ENCODE measurements around the gene DYRK2.

The DYRK2 gene

GRCh38 chr12:67648521-67649260, at the start of gene DYRK2:
TSS of gene DYRK2 (plus strand) at chr12:67648745. CDS start at chr12:67649134, 389 bp downstream.
- no peak for FAIRE-seq
- peak; percentile 77 for DNase-seq (ENCODE audit: insufficient read length, low spot score)

GRCh38 chr12:67599691-67600090, 48.9 kb upstream of the DYRK2 start:
- FAIRE-seq (no peak), DNase-seq (ENCODE audit: insufficient read length, low spot score) (no peak)

GRCh38 chr12:67601126-67601525, 47.4 kb upstream of the DYRK2 start:
- no peak for DNase-seq (ENCODE audit: insufficient read length, low spot score)
- no peak for FAIRE-seq

GRCh38 chr12:67609226-67609870, 39.2 kb upstream of the DYRK2 start:
- FAIRE-seq (no peak), DNase-seq (ENCODE audit: insufficient read length, low spot score) (no peak)

GRCh38 chr12:67613040-67613439, 35.5 kb upstream of the DYRK2 start:
- FAIRE-seq (no peak), DNase-seq (ENCODE audit: insufficient read length, low spot score) (no peak)

- FAIRE-seq, result no peak
Observed at GRCh38 chr12:67617629-67618028, 30.9 kb upstream of the DYRK2 start.

GRCh38 chr12:67618303-67618702, 30.2 kb upstream of the DYRK2 start:
- no peak for DNase-seq (ENCODE audit: insufficient read length, low spot score)
- no peak for FAIRE-seq

More at GRCh38 chr12:67617629-67618028, 30.9 kb upstream of the DYRK2 start:
- DNase-seq (ENCODE audit: insufficient read length, low spot score), result no peak

GRCh38 chr12:67621112-67621511, 27.4 kb upstream of the DYRK2 start:
- DNase-seq (ENCODE audit: insufficient read length, low spot score), result no peak
- no peak for FAIRE-seq

GRCh38 chr12:67621926-67622325, 26.6 kb upstream of the DYRK2 start:
- FAIRE-seq (no peak), DNase-seq (ENCODE audit: insufficient read length, low spot score) (no peak)

- no peak for DNase-seq (ENCODE audit: insufficient read length, low spot score)
- FAIRE-seq, result no peak
Observed at GRCh38 chr12:67623259-67623658, 25.3 kb upstream of the DYRK2 start.

- FAIRE-seq (no peak), DNase-seq (ENCODE audit: insufficient read length, low spot score) (no peak)
Observed at GRCh38 chr12:67624355-67624754, 24.2 kb upstream of the DYRK2 start.

GRCh38 chr12:67625004-67625403, 23.5 kb upstream of the DYRK2 start:
- no peak for FAIRE-seq
- no peak for DNase-seq (ENCODE audit: insufficient read length, low spot score)

GRCh38 chr12:67626156-67626555, 22.4 kb upstream of the DYRK2 start:
- DNase-seq (ENCODE audit: insufficient read length, low spot score), result no peak
- no peak for FAIRE-seq

GRCh38 chr12:67630373-67631088, 18.0 kb upstream of the DYRK2 start:
- peak; percentile 64 for FAIRE-seq

GRCh38 chr12:67632005-67632404, 16.5 kb upstream of the DYRK2 start:
- FAIRE-seq, result no peak
- no peak for DNase-seq (ENCODE audit: insufficient read length, low spot score)

More at GRCh38 chr12:67630373-67631088, 18.0 kb upstream of the DYRK2 start:
- no peak for DNase-seq (ENCODE audit: insufficient read length, low spot score)

GRCh38 chr12:67633024-67633610, 15.4 kb upstream of the DYRK2 start:
- FAIRE-seq, result no peak
- DNase-seq (ENCODE audit: insufficient read length, low spot score), result no peak

- DNase-seq (ENCODE audit: insufficient read length, low spot score) (no peak), FAIRE-seq (no peak)
Observed at GRCh38 chr12:67633708-67634107, 14.8 kb upstream of the DYRK2 start.

- no peak for FAIRE-seq
Observed at GRCh38 chr12:67634303-67634761, 14.2 kb upstream of the DYRK2 start.

GRCh38 chr12:67637718-67638117, 10.8 kb upstream of the DYRK2 start:
- FAIRE-seq (no peak), DNase-seq (ENCODE audit: insufficient read length, low spot score) (no peak)

More at GRCh38 chr12:67634303-67634761, 14.2 kb upstream of the DYRK2 start:
- DNase-seq (ENCODE audit: insufficient read length, low spot score), result no peak

- no peak for FAIRE-seq
- DNase-seq (ENCODE audit: insufficient read length, low spot score), result no peak
Observed at GRCh38 chr12:67638694-67639093, 9.9 kb upstream of the DYRK2 start.

- FAIRE-seq, result no peak
- DNase-seq (ENCODE audit: insufficient read length, low spot score), result no peak
Observed at GRCh38 chr12:67640863-67641262, 7.7 kb upstream of the DYRK2 start.

Measured in GM19239 (cell line).